VCaP (cell line): ENCODE results near the gene KLF6.

Experiments
- H3K27ac ChIP-seq: fragments of 450-650 bp; 2 replicates; pipeline ENCODE4 v1.5.1; 2017
- CTCF ChIP-seq: fragments of 450-650 bp; conservative IDR thresholded peaks from 2 replicates; pipeline ENCODE4 v1.5.1; 2017; ENCODE audit warnings: mild to moderate bottlenecking, moderate library complexity

The KLF6 gene

GRCh38 chr10:3727268-3727667 lies 57.7 kb downstream of the KLF6 start:
- no peak overlapping the region for H3K27ac ChIP-seq
- no peak for TF ChIP-seq CTCF
